Gastrocnemius medialis (tissue), 4 donors: ENCODE data around the gene SERPINB1.

Source experiments
- CTCF ChIP-seq, 5 experiments: fragments of 450-650 bp in 3 of 5; fragments of 200-600 bp in 2 of 5; sonication (generic) in 2 of 5; IDR thresholded peaks in 4 of 5; conservative IDR thresholded peaks in 1 of 5; 1 replicate in 4 of 5; 2 replicates in 1 of 5; pipeline ENCODE4 v1.5.1; 2016 to 2019; ENCODE audit warnings: antibody characterized with exemption in 5 of 5, mild to moderate bottlenecking in 3 of 5, moderate library complexity in 3 of 5
- POLR2A ChIP-seq, 2 donors: fragments of 450-650 bp; IDR thresholded peaks; one replicate each; pipeline ENCODE4 v1.6.1; 2017; ENCODE audit warnings: antibody characterized with exemption in 2 of 2, mild to moderate bottlenecking in 2 of 2, moderate library complexity in 2 of 2

- TF ChIP-seq CTCF (IDR thresholded peaks at IDR 0.05 in 4 of 5, conservative IDR thresholded peaks at IDR 0.05 in 1 of 5) (no peak), POLR2A (IDR thresholded peaks at IDR 0.05) (no peak)
Measured at GRCh38 chr6:2803731-2804429, 37.8 kb downstream of the SERPINB1 start.
